Measurements from ENCODE around the gene KMT2C.
"Not testable (repeated sequence)": the region's sequence is repeated elsewhere in the genome, so short reads cannot be mapped to it uniquely, and the experiment has no call there.

The KMT2C gene

GRCh38 chr7:152424348-152425108 is 11.3 kb downstream of the KMT2C start:
- 0 out of 3 replicates have a peak, but pooled peaks have one; percentile 24 for ATAC-seq
- TF ChIP-seq ESRRG (CRISPR knock-in tag; IDR thresholded peaks at IDR 0.05) = no peak
- TF ChIP-seq GLIS3 (CRISPR knock-in tag; IDR thresholded peaks at IDR 0.05) = no peak
- no peak for TF ChIP-seq TSHZ2 (CRISPR knock-in tag; IDR thresholded peaks at IDR 0.05)
- no peak for TF ChIP-seq CSDC2 (CRISPR knock-in tag; IDR thresholded peaks at IDR 0.05)
- TF ChIP-seq ZNF8 (CRISPR knock-in tag; IDR thresholded peaks at IDR 0.05) = no peak
- no peak for TF ChIP-seq ZNF70 (CRISPR knock-in tag; IDR thresholded peaks at IDR 0.05)
- TF ChIP-seq TOX (CRISPR knock-in tag; IDR thresholded peaks at IDR 0.05; ENCODE audit: borderline replicate concordance) = no peak
- TF ChIP-seq PPARA (CRISPR knock-in tag; IDR thresholded peaks at IDR 0.05; ENCODE audit: borderline replicate concordance) = no peak
- TF ChIP-seq ZNF565 (CRISPR knock-in tag; conservative IDR thresholded peaks at IDR 0.05; ENCODE audit: low read depth) = no peak
- TF ChIP-seq BACH2 (CRISPR knock-in tag; IDR thresholded peaks at IDR 0.05; ENCODE audit: borderline replicate concordance) = no peak
- no peak for TF ChIP-seq ARNTL (CRISPR knock-in tag; IDR thresholded peaks at IDR 0.05; ENCODE audit: borderline replicate concordance, low read depth)
- TF ChIP-seq ISL1 (CRISPR knock-in tag; IDR thresholded peaks at IDR 0.05) = no peak
- TF ChIP-seq POU6F1 (CRISPR knock-in tag; IDR thresholded peaks at IDR 0.05; ENCODE audit: borderline replicate concordance, low read depth) = no peak
- no peak for TF ChIP-seq RARB (CRISPR knock-in tag; IDR thresholded peaks at IDR 0.05)
- TF ChIP-seq PATZ1 (CRISPR knock-in tag; IDR thresholded peaks at IDR 0.05; ENCODE audit: borderline replicate concordance) = no peak
- TF ChIP-seq CSRNP3 (CRISPR knock-in tag; IDR thresholded peaks at IDR 0.05) = no peak
- no peak for TF ChIP-seq CREB5 (CRISPR knock-in tag; IDR thresholded peaks at IDR 0.05; ENCODE audit: low read depth)
- TF ChIP-seq ZC3H10 (CRISPR knock-in tag; IDR thresholded peaks at IDR 0.05) = no peak

- no peak for TF ChIP-seq POU6F1 (CRISPR knock-in tag; IDR thresholded peaks at IDR 0.05; ENCODE audit: borderline replicate concordance, low read depth)
- TF ChIP-seq CREB5 (CRISPR knock-in tag; IDR thresholded peaks at IDR 0.05; ENCODE audit: low read depth) = no peak
- TF ChIP-seq TSHZ2 (CRISPR knock-in tag; IDR thresholded peaks at IDR 0.05) = no peak
- TF ChIP-seq SNAI2 (CRISPR knock-in tag; IDR thresholded peaks at IDR 0.05) = no peak
- TF ChIP-seq ZNF8 (CRISPR knock-in tag; IDR thresholded peaks at IDR 0.05) = no peak
- no peak for TF ChIP-seq BACH2 (CRISPR knock-in tag; IDR thresholded peaks at IDR 0.05; ENCODE audit: borderline replicate concordance)
- no peak for TF ChIP-seq ZNF565 (CRISPR knock-in tag; conservative IDR thresholded peaks at IDR 0.05; ENCODE audit: low read depth)
- no peak for ATAC-seq
Observed at GRCh38 chr7:152423991-152424347, 11.8 kb downstream of the KMT2C start.

- ATAC-seq = not testable (repeated sequence)
Observed at GRCh38 chr7:152423171-152423570, 12.6 kb downstream of the KMT2C start.

GRCh38 chr7:152420950-152421349 is 14.9 kb downstream of the KMT2C start:
- not testable (repeated sequence) for ATAC-seq
